A549 (cell line): ENCODE data around the gene RAD51B. TPM values are rescaled to one million over a fixed set of nuclear protein-coding genes. Genes with fewer than 3 reads are reported as not detected.

Source experiments
- ATAC-seq, 2 experiments: fragments of 200-7000 bp in 1 of 2; fragments of >200 bp in 1 of 2; cut with Nextera tagmentation in 1 of 2; cut with Tn5 transposase in 1 of 2; 3 replicates each; pipeline versions ENCODE4 v1.8.0 to v1.9.1; 2018 to 2020; ENCODE audit warnings: mild to moderate bottlenecking in 1 of 2, moderate library complexity in 1 of 2
- CTCF ChIA-PET: fragments of 300-600 bp; sonication (Branson Sonifier 250); formaldehyde crosslinking; extraction: SDS; loops from one replicate; lab custom pipeline; 2021; ENCODE audit warnings: antibody characterized with exemption, inconsistent platforms; lab: Yijun Ruan, JAX
- POLR2A ChIA-PET: fragments of 350-600 bp; formaldehyde crosslinking; extraction: SDS; loops from one replicate; lab custom pipeline; 2021; ENCODE audit warnings: antibody characterized with exemption, inconsistent platforms; lab: Yijun Ruan, JAX
- DNase-seq, 2 experiments: peaks; one replicate each; pipeline versions ENCODE4 v3.0.0 to v3.0.0-alpha.2; 2011 to 2016; ENCODE audit warnings: low read depth in 1 of 2, low spot score in 1 of 2
- FAIRE-seq: peaks from 2 replicates; lab custom pipeline; 2011; peaks lifted over from hg19 to GRCh38; lab: Jason Lieb, UNC
- H3K27ac ChIP-seq, 2 experiments: fragments of >200 bp; sonication (Bioruptor Twin); formaldehyde crosslinking; 3 replicates each; pipeline ENCODE4 v1.5.1; 2016 to 2017
- H3K4me1 ChIP-seq: fragments of >200 bp; sonication (Bioruptor Twin); formaldehyde crosslinking; 3 replicates; pipeline ENCODE4 v1.6.1; 2016
- H3K4me2 ChIP-seq: fragments of >200 bp; sonication (Bioruptor Twin); formaldehyde crosslinking; 3 replicates; pipeline ENCODE4 v1.6.1; 2016
- H3K4me3 ChIP-seq: fragments of >200 bp; sonication (Bioruptor Twin); formaldehyde crosslinking; 3 replicates; pipeline ENCODE4 v1.5.1; 2016
- H3K9me3 ChIP-seq: fragments of >200 bp; sonication (Bioruptor Twin); formaldehyde crosslinking; 3 replicates; pipeline ENCODE4 v1.6.1; 2016
- CBX8 ChIP-seq: fragments of 200-600 bp; sonication (generic); IDR thresholded peaks from 2 replicates; pipeline ENCODE4 v1.6.1; 2016
- CHD4 ChIP-seq: fragments of 200-600 bp; sonication (generic); IDR thresholded peaks from 2 replicates; pipeline ENCODE4 v1.6.1; 2016; ENCODE audit warnings: antibody characterized with exemption, mild to moderate bottlenecking, borderline replicate concordance
- EHMT2 ChIP-seq: fragments of 200-600 bp; sonication (generic); IDR thresholded peaks from 2 replicates; pipeline ENCODE4 v1.6.1; 2016; ENCODE audit warnings: antibody characterized with exemption, low read depth, mild to moderate bottlenecking, moderate library complexity
- EP300 ChIP-seq, 2 experiments: fragments of >200 bp; sonication (Bioruptor Twin); formaldehyde crosslinking; IDR thresholded peaks; 2 replicates in 1 of 2; 3 replicates in 1 of 2; pipeline ENCODE4 v1.6.1; 2016 to 2017
- ESRRA ChIP-seq: fragments of 150-350 bp; IDR thresholded peaks from 2 replicates; pipeline ENCODE4 v1.6.1; 2014; ENCODE audit warnings: mild to moderate bottlenecking, low read length, borderline replicate concordance
- FOSB ChIP-seq: fragments of 250-450 bp; sonication (Bioruptor Pico); IDR thresholded peaks from 2 replicates; pipeline ENCODE4 v1.5.0; 2020; ENCODE audit warnings: mild to moderate bottlenecking, moderate library complexity
- FOSL2 ChIP-seq, 2 experiments: fragments of 450-650 bp in 1 of 2; fragments of >200 bp in 1 of 2; sonication (Bioruptor Twin) in 1 of 2; formaldehyde crosslinking; IDR thresholded peaks; 2 replicates each; pipeline versions ENCODE4 v1.5.0 to v1.6.1; 2016 to 2020; ENCODE audit warnings: mild to moderate bottlenecking in 1 of 2, moderate library complexity in 1 of 2
- GATA3 ChIP-seq: IDR thresholded peaks from 2 replicates; pipeline ENCODE4 v1.6.1; 2012; ENCODE audit warnings: borderline replicate concordance
- HEYL ChIP-seq: fragments of 250-450 bp; sonication (Bioruptor Pico); IDR thresholded peaks from 2 replicates; pipeline ENCODE4 v1.8.0; 2021; ENCODE audit warnings: mild to moderate bottlenecking, moderate library complexity
- HOXA7 ChIP-seq: fragments of 250-450 bp; sonication (Bioruptor Pico); IDR thresholded peaks from 2 replicates; pipeline ENCODE4 v1.5.0; 2020; ENCODE audit warnings: mild to moderate bottlenecking, moderate library complexity
- KDM1A ChIP-seq: fragments of 200-600 bp; sonication (generic); IDR thresholded peaks from 2 replicates; pipeline ENCODE4 v1.6.1; 2016; ENCODE audit warnings: low read depth, mild to moderate bottlenecking
- MAZ ChIP-seq: fragments of 150-350 bp; IDR thresholded peaks from 2 replicates; pipeline ENCODE4 v1.6.1; 2014; ENCODE audit warnings: antibody characterized with exemption, low read depth, low read length, borderline replicate concordance
- MYC ChIP-seq: IDR thresholded peaks from 2 replicates; pipeline ENCODE4 v1.6.1; 2012; ENCODE audit warnings: mild to moderate bottlenecking, inconsistent platforms, low read length, improper control_type of control experiment, borderline replicate concordance
- NFE2L2 ChIP-seq: fragments of 150-350 bp; conservative IDR thresholded peaks from 2 replicates; pipeline ENCODE4 v1.6.1; 2014; ENCODE audit warnings: low read length
- POLR2AphosphoS2 ChIP-seq: conservative IDR thresholded peaks from 2 replicates; pipeline ENCODE4 v1.6.1; 2012; ENCODE audit warnings: low read length, improper control_type of control experiment, inconsistent platforms
- RAD21 ChIP-seq, 2 experiments: fragments of >200 bp in 1 of 2; sonication (Bioruptor Twin) in 1 of 2; formaldehyde crosslinking in 1 of 2; IDR thresholded peaks in 1 of 2; conservative IDR thresholded peaks in 1 of 2; 2 replicates in 1 of 2; 3 replicates in 1 of 2; pipeline ENCODE4 v1.6.1; 2012 to 2018; ENCODE audit warnings: inconsistent platforms in 1 of 2
- RFX5 ChIP-seq: fragments of 450-650 bp; IDR thresholded peaks from 2 replicates; pipeline ENCODE4 v1.7.1; 2014; ENCODE audit warnings: antibody characterized with exemption, mild to moderate bottlenecking, moderate library complexity
- TFCP2L1 ChIP-seq: fragments of 250-450 bp; sonication (Bioruptor Pico); IDR thresholded peaks from 2 replicates; pipeline ENCODE4 v1.5.0; 2021; ENCODE audit warnings: mild to moderate bottlenecking
- ZC3H11A ChIP-seq: fragments of 450-650 bp; IDR thresholded peaks from 2 replicates; pipeline ENCODE4 v1.6.1; 2014; ENCODE audit warnings: antibody characterized with exemption, mild to moderate bottlenecking
- ZFP36 ChIP-seq: fragments of 450-650 bp; IDR thresholded peaks from 2 replicates; pipeline ENCODE4 v1.6.1; 2014; ENCODE audit warnings: borderline replicate concordance; ENCODE audit not compliant: partially characterized antibody
- WGBS: methylation state at CpG from one replicate; pipeline ENCODE4 v1.1.6; 2017; ENCODE audit errors: missing lambda C conversion rate; 5-methylcytosine and 5-hydroxymethylcytosine counted together
- polyA plus RNA-seq, 4 experiments: library from polyadenylated mRNA; depleted of rRNA in 3 of 4; stranded (reverse); fragments of >200 nt; fragmentation: RNase III in 1 of 4; extraction: RNeasy Plus Mini Kit Qiagen cat#74134 plus additional on column Dnase treatment in 1 of 4; gene quantifications; 2 replicates in 3 of 4; 3 replicates in 1 of 4; pipeline ENCODE4 v1.2.3, GENCODE V29; 2011 to 2017
- TF ChIP-seq, protein P1 (sequence below): IDR thresholded peaks from 2 replicates; pipeline ENCODE4 v1.6.1; 2012; ENCODE audit warnings: low read depth, borderline replicate concordance
- TF ChIP-seq, protein P2 (sequence below): fragments of >200 bp; sonication (Bioruptor Twin); formaldehyde crosslinking; IDR thresholded peaks from 3 replicates; pipeline ENCODE4 v1.5.1; 2016
- TF ChIP-seq, protein P3 (sequence below): fragments of 250-450 bp; sonication (Bioruptor Pico); IDR thresholded peaks from 2 replicates; pipeline ENCODE4 v1.5.0; 2021; ENCODE audit warnings: mild to moderate bottlenecking, moderate library complexity, borderline replicate concordance

The RAD51B gene
- polyA plus RNA-seq, 2 of the 4 experiments (the other 2 are of a cell fraction): 7.2 to 10.8 TPM

DNA sequence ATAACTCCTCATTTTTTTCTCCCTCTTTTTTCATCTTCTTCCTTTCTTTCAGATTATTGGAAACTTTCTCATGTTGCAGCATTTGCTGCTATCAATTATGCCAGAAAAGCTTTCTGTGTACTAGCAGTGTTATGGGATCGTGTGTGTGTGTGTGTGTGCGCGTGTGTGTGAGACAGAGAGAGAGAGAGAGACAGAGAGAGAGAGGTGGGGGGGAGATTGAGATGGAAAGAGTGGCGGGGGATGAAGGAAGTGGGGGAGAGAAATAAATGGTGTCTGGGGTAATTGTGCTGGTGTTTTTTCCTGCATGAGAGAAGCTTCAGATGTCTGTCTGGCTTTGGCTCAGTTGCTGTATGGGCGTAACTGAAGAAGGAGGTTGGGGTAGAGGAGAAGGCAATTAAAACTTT, 268.9 kb downstream of the RAD51B start:
- Histone ChIP-seq H3K4me3 (peak overlapping the region; percentile 27; the same call in 2 of the 3 replicates), H3K4me2 (peak overlapping the region; percentile 65), H3K27ac (peak overlapping the region; percentile 83), H3K9me3 (no peaks in the 10 kb centered on the region), H3K4me1 (peaks cover 28% of the 10 kb centered on the region)
- no peak for TF ChIP-seq MYC
- TF ChIP-seq RAD21 (conservative IDR thresholded peaks at IDR 0.05 in 1 of 2, IDR thresholded peaks at IDR 0.05 in 1 of 2): 0 out of 5 replicates have a peak, but pooled peaks of 1 of the 2 experiments have one; percentile 8
- FAIRE-seq: no peak
- peak; percentile 42 to 67; a peak in 3 of 6 replicates for ATAC-seq
- ChIA-PET CTCF (interaction anchor here (0.8 to 1.5 kb wide), 6 partner anchors 10 to 154 kb away, joined by 3 to 7 read pairs (median 4); no protein-coding TSS in a partner anchor), POLR2A (interaction anchor here (1.0 to 1.8 kb wide), 5 partner anchors 36 to 705 kb away, joined by 3 to 11 read pairs (median 5); partner anchors contain the start of gene ZFP36L1)
- peak; percentile 38 to 76 for DNase-seq
- 59% methylated on average over 5 of the region's 5 CpGs for WGBS

DNA sequence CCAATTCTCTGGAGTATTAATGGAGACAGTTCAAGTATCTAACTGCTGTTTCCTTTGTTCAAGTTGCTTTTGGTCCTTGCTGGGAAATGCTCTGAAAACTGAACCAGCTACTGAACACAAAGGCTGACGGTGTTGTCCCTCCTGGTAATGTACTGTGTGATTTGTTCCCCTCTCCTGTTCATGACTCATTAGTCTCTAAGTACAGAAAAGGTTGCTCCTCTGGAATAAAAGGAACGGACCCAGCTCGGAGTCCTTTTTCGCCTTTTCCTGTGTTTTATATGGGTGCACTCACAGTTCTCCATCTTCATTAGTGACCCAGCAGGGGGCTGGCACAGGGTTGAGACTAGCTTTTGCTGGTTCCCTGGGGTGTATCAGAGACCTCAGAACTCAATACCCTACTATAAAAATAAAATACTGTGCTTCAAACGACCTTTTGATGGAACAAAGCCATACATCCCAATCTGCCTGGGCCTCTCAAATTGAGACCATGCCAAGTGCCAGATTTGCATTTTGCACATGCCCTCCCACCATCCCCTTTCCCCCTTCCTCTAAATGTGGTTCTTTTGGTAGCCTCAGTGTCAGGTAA, 269.7 kb downstream of the RAD51B start:
- Histone ChIP-seq H3K4me2 (peak overlapping the region; percentile 65), H3K4me3 (no peak overlapping the region)
- POLR2A ChIA-PET: interaction anchor here (0.6 to 1.8 kb wide), 6 partner anchors 35 to 704 kb away, joined by 3 to 11 read pairs (median 4); partner anchors contain the start of gene ZFP36L1

DNA sequence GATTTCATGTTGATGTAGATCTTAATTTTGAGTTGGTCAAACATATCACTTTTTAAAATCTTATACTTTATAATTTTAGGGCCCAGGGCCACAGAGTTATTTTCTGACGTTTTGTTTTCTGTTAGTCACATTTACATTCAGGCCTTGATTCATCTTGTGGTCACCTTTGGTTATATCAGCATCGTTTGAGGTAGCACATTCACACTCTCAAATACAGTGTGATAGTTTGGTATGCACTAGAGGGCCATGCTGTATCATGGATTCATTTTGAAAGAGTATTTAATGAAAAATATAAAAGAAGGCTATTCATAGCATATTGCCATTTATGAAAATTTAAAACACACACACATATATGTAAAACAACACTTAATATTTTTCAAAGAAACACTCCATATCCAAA, 274.6 kb downstream of the RAD51B start:
- Histone ChIP-seq H3K27ac (no peak overlapping the region), H3K4me2 (no peak overlapping the region), H3K4me3 (no peak overlapping the region), H3K4me1 (peaks cover 9% of the 10 kb centered on the region), H3K9me3 (peaks cover 9% of the 10 kb centered on the region; the same call in 1 of the 3 replicates)
- ATAC-seq (no peak), DNase-seq (no peak), FAIRE-seq (no peak)
- CTCF ChIA-PET: no interaction called here
- TF ChIP-seq EHMT2 (no peak), ESRRA (no peak), EP300 (IDR thresholded peaks at IDR 0.05) (no peak), MAZ (no peak), RAD21 (conservative IDR thresholded peaks at IDR 0.05 in 1 of 2, IDR thresholded peaks at IDR 0.05 in 1 of 2) (no peak), GATA3 (no peak), CHD4 (no peak), ZC3H11A (no peak), TFCP2L1 (CRISPR knock-in tag) (no peak), HEYL (CRISPR knock-in tag) (no peak), HOXA7 (CRISPR knock-in tag) (no peak), NFE2L2 (no peak), CBX8 (no peak), FOSB (CRISPR knock-in tag) (no peak), POLR2AphosphoS2 (no peak), ZFP36 (no peak)
- TF ChIP-seq, protein P1, sequence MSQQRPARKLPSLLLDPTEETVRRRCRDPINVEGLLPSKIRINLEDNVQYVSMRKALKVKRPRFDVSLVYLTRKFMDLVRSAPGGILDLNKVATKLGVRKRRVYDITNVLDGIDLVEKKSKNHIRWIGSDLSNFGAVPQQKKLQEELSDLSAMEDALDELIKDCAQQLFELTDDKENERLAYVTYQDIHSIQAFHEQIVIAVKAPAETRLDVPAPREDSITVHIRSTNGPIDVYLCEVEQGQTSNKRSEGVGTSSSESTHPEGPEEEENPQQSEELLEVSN: no peak
- TF ChIP-seq, protein P2, sequence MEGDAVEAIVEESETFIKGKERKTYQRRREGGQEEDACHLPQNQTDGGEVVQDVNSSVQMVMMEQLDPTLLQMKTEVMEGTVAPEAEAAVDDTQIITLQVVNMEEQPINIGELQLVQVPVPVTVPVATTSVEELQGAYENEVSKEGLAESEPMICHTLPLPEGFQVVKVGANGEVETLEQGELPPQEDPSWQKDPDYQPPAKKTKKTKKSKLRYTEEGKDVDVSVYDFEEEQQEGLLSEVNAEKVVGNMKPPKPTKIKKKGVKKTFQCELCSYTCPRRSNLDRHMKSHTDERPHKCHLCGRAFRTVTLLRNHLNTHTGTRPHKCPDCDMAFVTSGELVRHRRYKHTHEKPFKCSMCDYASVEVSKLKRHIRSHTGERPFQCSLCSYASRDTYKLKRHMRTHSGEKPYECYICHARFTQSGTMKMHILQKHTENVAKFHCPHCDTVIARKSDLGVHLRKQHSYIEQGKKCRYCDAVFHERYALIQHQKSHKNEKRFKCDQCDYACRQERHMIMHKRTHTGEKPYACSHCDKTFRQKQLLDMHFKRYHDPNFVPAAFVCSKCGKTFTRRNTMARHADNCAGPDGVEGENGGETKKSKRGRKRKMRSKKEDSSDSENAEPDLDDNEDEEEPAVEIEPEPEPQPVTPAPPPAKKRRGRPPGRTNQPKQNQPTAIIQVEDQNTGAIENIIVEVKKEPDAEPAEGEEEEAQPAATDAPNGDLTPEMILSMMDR: no peak
- TF ChIP-seq, protein P3, sequence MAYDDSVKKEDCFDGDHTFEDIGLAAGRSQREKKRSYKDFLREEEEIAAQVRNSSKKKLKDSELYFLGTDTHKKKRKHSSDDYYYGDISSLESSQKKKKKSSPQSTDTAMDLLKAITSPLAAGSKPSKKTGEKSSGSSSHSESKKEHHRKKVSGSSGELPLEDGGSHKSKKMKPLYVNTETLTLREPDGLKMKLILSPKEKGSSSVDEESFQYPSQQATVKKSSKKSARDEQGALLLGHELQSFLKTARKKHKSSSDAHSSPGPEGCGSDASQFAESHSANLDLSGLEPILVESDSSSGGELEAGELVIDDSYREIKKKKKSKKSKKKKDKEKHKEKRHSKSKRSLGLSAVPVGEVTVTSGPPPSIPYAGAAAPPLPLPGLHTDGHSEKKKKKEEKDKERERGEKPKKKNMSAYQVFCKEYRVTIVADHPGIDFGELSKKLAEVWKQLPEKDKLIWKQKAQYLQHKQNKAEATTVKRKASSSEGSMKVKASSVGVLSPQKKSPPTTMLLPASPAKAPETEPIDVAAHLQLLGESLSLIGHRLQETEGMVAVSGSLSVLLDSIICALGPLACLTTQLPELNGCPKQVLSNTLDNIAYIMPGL: no peak
- POLR2A ChIA-PET: no interaction called here
- WGBS: 22% methylated on average over 2 of the region's 2 CpGs

More for the DNA sequence above, 269.7 kb downstream of the RAD51B start:
- peak; percentile 67 to 88 for DNase-seq
- Histone ChIP-seq H3K9me3 (peaks cover 6% of the 10 kb centered on the region; the same call in 1 of the 3 replicates), H3K27ac (peak overlapping the region; percentile 83), H3K4me1 (peaks cover 23% of the 10 kb centered on the region)
- TF ChIP-seq KDM1A: no peak
- no peak for TF ChIP-seq MAZ
- peak; percentile 97 for TF ChIP-seq RFX5
- TF ChIP-seq FOSL2 (IDR thresholded peaks at IDR 0.05): no peak
- TF ChIP-seq FOSL2 (CRISPR knock-in tag; IDR thresholded peaks at IDR 0.05): peak; percentile 76
- peak; percentile 73 for FAIRE-seq
- CTCF ChIA-PET: interaction anchor here (0.9 to 1.5 kb wide), 5 partner anchors 10 to 155 kb away, joined by 3 to 7 read pairs (median 5); no protein-coding TSS in a partner anchor
- WGBS: 32% methylated on average over 5 of the region's 5 CpGs
- ATAC-seq: peak; percentile 95 to 97
